Neutrophil (primary cell): ENCODE results near the gene MAMLD1.

ENCODE experiments used
- H3K27ac ChIP-seq: fragments of 200-600 bp; sonication (generic); 2 replicates; pipeline ENCODE4 v1.5.1; 2016; ENCODE audit warnings: mild to moderate bottlenecking, moderate library complexity
- H3K27me3 ChIP-seq: fragments of 200-600 bp; sonication (generic); 2 replicates; pipeline ENCODE4 v1.6.0; 2016; ENCODE audit warnings: mild to moderate bottlenecking
- H3K36me3 ChIP-seq: fragments of 200-600 bp; sonication (generic); 2 replicates; pipeline ENCODE4 v1.5.1; 2017
- H3K4me1 ChIP-seq, 2 experiments: fragments of 200-600 bp in 1 of 2; sonication (generic) in 1 of 2; 1 replicate in 1 of 2; 2 replicates in 1 of 2; pipeline versions ENCODE4 v1.5.1 to v1.6.1; 2013 to 2016; ENCODE audit warnings: low read depth in 1 of 2, low read length in 1 of 2, mild to moderate bottlenecking in 1 of 2, moderate library complexity in 1 of 2; ENCODE audit not compliant: control insufficient read depth in 1 of 2, insufficient read depth in 1 of 2
- H3K4me3 ChIP-seq, 2 experiments: fragments of 200-600 bp in 1 of 2; sonication (generic) in 1 of 2; 1 replicate in 1 of 2; 2 replicates in 1 of 2; pipeline ENCODE4 v1.5.1; 2013 to 2016; ENCODE audit warnings: low read depth in 1 of 2, low read length in 1 of 2, mild to moderate bottlenecking in 1 of 2, moderate library complexity in 1 of 2
- H3K9me3 ChIP-seq: fragments of 200-600 bp; sonication (generic); 2 replicates; pipeline ENCODE4 v1.5.1; 2016
- CTCF ChIP-seq: fragments of 200-600 bp; sonication (generic); IDR thresholded peaks from 2 replicates; pipeline ENCODE4 v1.5.1; 2016; ENCODE audit warnings: antibody characterized with exemption

MAMLD1 gene

DNA sequence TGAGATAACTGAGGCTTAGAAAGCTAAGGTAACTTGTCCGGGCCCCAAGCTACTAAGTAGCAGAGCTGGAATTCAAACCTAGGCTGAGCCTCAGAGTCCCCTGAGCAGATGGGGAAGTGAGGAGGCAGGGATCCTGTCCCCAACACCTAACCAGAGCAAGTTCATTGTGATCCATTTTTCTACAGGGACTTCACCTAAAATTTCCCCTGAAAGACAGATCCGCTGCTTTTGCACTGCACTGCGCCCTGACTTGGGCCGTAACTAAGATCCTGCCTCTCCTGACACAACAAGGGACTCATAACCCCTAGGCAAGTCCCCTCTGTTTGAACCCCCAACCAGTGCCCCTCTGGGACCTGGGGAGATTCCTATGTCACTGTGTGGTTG is 179.7 kb downstream of the MAMLD1 start:
- no peak overlapping the region for H3K27ac ChIP-seq
- H3K27me3 ChIP-seq = no peaks in the 10 kb centered on the region
- H3K4me3 ChIP-seq = no peak overlapping the region
- H3K36me3 ChIP-seq = no peaks in the 10 kb centered on the region
- TF ChIP-seq CTCF = no peak
- no peaks in the 10 kb centered on the region for H3K9me3 ChIP-seq
- H3K4me1 ChIP-seq = peaks cover 8 to 10% of the 10 kb centered on the region in 2 experiments

DNA sequence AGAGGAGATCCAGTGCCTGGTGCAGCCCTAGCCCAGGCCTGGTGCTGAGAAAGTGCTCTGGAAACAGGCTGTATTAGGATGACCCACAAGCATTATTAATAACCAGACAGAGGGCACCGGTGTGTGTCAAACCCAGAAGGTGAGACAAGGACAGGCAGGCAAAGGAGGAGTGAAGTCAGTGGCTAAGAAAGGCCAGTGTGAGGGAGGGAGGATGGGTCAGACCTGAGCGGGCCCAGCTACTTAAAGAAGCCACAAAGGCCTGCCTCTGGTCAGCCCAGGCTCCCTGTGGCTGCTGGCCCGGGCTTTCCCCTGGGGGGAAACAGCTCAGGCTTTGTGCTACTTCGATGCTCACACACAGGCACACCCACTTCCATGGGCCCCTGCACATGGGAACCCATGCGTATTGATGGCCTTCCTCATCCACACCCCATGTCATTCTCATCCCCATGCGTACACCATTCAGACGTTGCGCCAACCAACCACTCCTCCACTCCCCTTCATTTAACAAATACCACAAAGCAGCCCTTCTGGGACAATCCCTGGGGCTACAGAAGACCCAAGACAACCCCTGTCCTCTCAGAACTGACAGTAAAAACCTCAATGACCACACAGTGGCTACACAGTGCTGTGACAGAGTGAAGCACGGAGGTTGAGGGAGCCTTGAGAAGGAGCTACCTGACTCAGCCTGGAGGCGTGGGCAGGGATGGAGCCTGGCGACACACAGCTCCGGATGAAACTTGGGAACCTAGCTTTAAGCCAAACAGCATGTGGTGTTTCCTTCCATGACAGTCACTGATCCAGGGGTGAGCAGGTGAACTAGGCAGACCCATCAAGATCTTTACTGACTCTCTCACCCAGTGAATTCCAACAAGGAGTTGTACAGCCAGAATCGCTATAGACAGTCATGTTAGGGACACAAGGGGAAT is 180.4 kb downstream of the MAMLD1 start:
- Histone ChIP-seq H3K9me3 (no peaks in the 10 kb centered on the region), H3K27ac (no peak overlapping the region), H3K4me1 (peaks cover 10% of the 10 kb centered on the region in 2 experiments), H3K4me3 (no peak overlapping the region), H3K27me3 (no peaks in the 10 kb centered on the region), H3K36me3 (no peaks in the 10 kb centered on the region)
- no peak for TF ChIP-seq CTCF

DNA sequence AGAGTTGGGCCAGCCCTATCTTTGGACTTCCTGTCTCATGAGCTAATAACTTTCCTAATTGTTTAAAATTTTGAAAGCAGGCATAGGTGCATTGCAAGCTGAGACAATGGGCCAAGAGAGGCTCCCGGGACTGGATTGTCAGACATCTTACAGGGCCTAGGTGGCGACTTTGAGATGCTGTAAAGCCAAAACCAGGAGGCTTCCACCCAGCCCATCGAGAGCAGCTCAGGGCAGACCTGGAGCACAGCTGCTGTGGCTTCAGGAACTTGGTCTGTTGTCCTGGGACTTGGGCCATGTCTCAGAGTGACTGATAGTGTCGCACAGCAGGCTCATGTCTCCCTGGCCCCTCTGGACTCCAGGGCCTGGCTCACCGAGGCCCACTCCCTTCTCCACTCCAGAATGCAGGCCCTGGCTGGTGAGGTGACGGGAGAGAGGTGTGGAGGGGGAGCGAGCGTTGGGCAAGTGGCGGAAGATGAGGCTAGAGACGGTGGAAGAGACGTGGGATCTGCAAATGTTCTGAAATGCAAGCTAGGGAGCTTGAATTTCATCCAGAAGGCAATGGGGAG is 181.2 kb downstream of the MAMLD1 start:
- Histone ChIP-seq H3K27me3 (no peaks in the 10 kb centered on the region), H3K36me3 (no peaks in the 10 kb centered on the region), H3K4me3 (no peak overlapping the region), H3K4me1 (peaks cover 10% of the 10 kb centered on the region in 2 experiments), H3K9me3 (no peaks in the 10 kb centered on the region), H3K27ac (no peak overlapping the region)
- no peak for TF ChIP-seq CTCF

GRCh38 chrX:150544835-150545770 is 182.0 kb downstream of the MAMLD1 start:
- no peaks in the 10 kb centered on the region for H3K27me3 ChIP-seq
- H3K36me3 ChIP-seq = no peaks in the 10 kb centered on the region
- H3K9me3 ChIP-seq = no peaks in the 10 kb centered on the region
- TF ChIP-seq CTCF = no peak
- peaks cover 10% of the 10 kb centered on the region in 2 experiments for H3K4me1 ChIP-seq
- no peak overlapping the region for H3K27ac ChIP-seq
- no peak overlapping the region for H3K4me3 ChIP-seq

- no peaks in the 10 kb centered on the region for H3K27me3 ChIP-seq
- H3K36me3 ChIP-seq = no peaks in the 10 kb centered on the region
- peaks cover 10% of the 10 kb centered on the region in 2 experiments for H3K4me1 ChIP-seq
- no peak overlapping the region for H3K27ac ChIP-seq
- no peaks in the 10 kb centered on the region for H3K9me3 ChIP-seq
- H3K4me3 ChIP-seq = peak overlapping the region; percentile 62 to 63
- TF ChIP-seq CTCF = no peak
These were observed 183.6 kb downstream of the MAMLD1 start for GRCh38 chrX:150546711-150547153.
